ENCODE data around the gene SERPINB7.

- TF ChIP-seq CTCF (IDR thresholded peaks at IDR 0.05 in 8 of 11, conservative IDR thresholded peaks at IDR 0.05 in 3 of 11) = no peak
- no peak for TF ChIP-seq POLR2A (IDR thresholded peaks at IDR 0.05)
Measured at GRCh38 chr18:63795606-63796005, 20.4 kb downstream of the SERPINB7 start.

Data from spleen (tissue), 7 donors.